Measurements from ENCODE around the gene PIK3R6. TPM values are rescaled to one million over a fixed set of nuclear protein-coding genes. Genes with fewer than 3 reads are reported as not detected.

The PIK3R6 gene
- total and polyA plus RNA-seq, 2 donors, result 0.79 to 0.95 TPM

- no peak for DNase-seq (ENCODE audit: extremely low spot score)
- no peaks in the 10 kb centered on the region for H3K4me1 ChIP-seq (ENCODE audit: insufficient read depth)
- WGBS, result 84% methylated on average over 9 of the region's 9 CpGs
- no peak overlapping the region for H3K4me3 ChIP-seq (ENCODE audit: low read depth, low read length)
- no peaks in the 10 kb centered on the region for H3K36me3 ChIP-seq (ENCODE audit: insufficient read depth)
- no peak overlapping the region for H3K27ac ChIP-seq (ENCODE audit: low read depth)
Observed at GRCh38 chr17:8844229-8845218, 22.9 kb downstream of the PIK3R6 start.

GRCh38 chr17:8843344-8843743 lies 24.1 kb downstream of the PIK3R6 start:
- no peak for DNase-seq (ENCODE audit: extremely low spot score)
- no peak overlapping the region for H3K27ac ChIP-seq (ENCODE audit: low read depth)
- no peaks in the 10 kb centered on the region for H3K36me3 ChIP-seq (ENCODE audit: insufficient read depth)
- no peaks in the 10 kb centered on the region for H3K4me1 ChIP-seq (ENCODE audit: insufficient read depth)
- 27% methylated on average over 2 of the region's 2 CpGs for WGBS
- no peak overlapping the region for H3K4me3 ChIP-seq (ENCODE audit: low read depth, low read length)

DNA sequence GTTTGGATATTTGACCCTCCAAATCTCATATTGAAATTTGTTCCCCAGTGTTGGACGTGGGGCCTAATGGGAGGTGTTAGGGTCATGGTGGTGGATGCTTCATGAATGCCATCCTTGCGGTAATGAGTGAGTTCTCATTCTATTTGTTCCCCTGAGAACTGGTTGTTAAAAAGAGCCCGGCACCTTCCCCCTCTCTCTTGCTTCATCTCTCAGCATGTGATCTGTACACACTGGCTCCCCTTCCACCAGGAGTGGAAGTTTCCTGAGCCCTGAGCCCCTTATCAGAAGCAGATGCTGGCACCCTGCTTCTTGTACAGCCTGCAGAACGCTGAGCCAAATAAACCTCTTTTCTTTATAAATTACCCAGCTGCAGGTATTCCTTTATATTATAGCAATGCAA lies 25.6 kb downstream of the PIK3R6 start:
- DNase-seq (ENCODE audit: extremely low spot score), result no peak
- WGBS, result 73% methylated on average over 4 of the region's 4 CpGs
- Histone ChIP-seq H3K27ac (ENCODE audit: low read depth) (no peak overlapping the region), H3K4me1 (ENCODE audit: insufficient read depth) (no peaks in the 10 kb centered on the region), H3K4me3 (ENCODE audit: low read depth, low read length) (no peak overlapping the region), H3K36me3 (ENCODE audit: insufficient read depth) (no peaks in the 10 kb centered on the region)

DNA sequence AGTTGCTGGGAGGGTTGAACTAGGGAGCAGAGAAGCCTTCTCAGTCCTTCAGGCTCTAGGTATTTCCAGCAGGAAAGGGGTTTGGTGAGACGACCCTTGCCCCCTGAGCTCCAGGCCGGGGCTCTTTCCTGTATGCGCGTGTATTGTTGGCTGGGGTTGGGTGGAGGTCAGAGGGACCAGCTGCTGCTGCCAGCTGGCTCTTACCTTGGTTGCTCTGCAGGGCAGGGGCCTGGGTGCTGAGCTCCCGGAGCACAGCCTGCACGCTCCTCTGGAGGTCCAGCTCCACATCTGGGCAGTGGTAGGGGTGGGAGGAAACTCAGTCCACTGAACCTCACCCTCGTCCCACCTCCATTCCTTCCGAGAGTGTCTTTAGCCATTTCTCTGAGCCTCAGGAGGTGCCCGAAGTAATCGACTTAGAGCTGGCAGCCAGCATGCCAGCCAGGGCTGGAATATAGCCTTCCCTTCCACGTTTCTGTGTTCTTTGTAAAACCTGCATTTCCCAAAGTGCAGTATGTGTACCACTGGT lies 28.0 kb downstream of the PIK3R6 start:
- no peaks in the 10 kb centered on the region for H3K36me3 ChIP-seq (ENCODE audit: insufficient read depth)
- H3K4me1 ChIP-seq (ENCODE audit: insufficient read depth), result no peaks in the 10 kb centered on the region
- no peak overlapping the region for H3K27ac ChIP-seq (ENCODE audit: low read depth)
- no peak overlapping the region for H3K4me3 ChIP-seq (ENCODE audit: low read depth, low read length)
- 60% methylated on average over 11 of the region's 11 CpGs for WGBS
- DNase-seq (ENCODE audit: extremely low spot score), result no peak

GRCh38 chr17:8838551-8839095 lies 28.9 kb downstream of the PIK3R6 start:
- H3K4me1 ChIP-seq (ENCODE audit: insufficient read depth), result no peaks in the 10 kb centered on the region
- H3K36me3 ChIP-seq (ENCODE audit: insufficient read depth), result no peaks in the 10 kb centered on the region
- no peak overlapping the region for H3K4me3 ChIP-seq (ENCODE audit: low read depth, low read length)
- WGBS, result 92% methylated on average over 12 of the region's 12 CpGs
- H3K27ac ChIP-seq (ENCODE audit: low read depth), result no peak overlapping the region
- DNase-seq (ENCODE audit: extremely low spot score), result no peak

DNA sequence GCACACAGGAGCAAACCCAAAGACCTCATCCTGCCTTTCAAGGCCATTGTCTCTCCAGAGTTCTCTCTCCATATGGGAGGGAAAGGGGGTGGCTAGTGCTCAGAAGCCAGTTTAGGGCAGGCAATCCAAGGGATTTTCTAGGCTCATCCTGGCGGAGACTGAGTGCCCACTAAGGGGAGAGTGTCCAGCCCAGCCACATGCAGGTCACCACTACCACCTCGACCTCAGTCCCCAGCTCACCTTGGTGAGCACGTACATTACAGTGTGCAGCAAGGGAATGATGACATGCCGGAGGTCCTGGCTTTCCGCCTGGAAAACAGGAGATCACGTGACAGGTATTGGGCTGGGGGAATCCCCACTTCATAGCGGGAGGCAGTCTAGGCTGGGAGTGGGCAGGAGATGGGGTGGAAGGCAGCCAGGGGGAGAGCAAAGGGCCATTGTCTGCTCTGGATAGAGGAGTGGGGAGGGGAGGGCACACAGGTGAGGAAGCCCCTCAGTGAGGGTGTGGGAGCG lies 29.9 kb downstream of the PIK3R6 start:
- DNase-seq (ENCODE audit: extremely low spot score), result no peak
- no peak overlapping the region for H3K4me3 ChIP-seq (ENCODE audit: low read depth, low read length)
- no peaks in the 10 kb centered on the region for H3K36me3 ChIP-seq (ENCODE audit: insufficient read depth)
- no peak overlapping the region for H3K27ac ChIP-seq (ENCODE audit: low read depth)
- WGBS, result 45% methylated on average over 8 of the region's 8 CpGs
- H3K4me1 ChIP-seq (ENCODE audit: insufficient read depth), result no peaks in the 10 kb centered on the region

GRCh38 chr17:8836821-8837562 lies 30.5 kb downstream of the PIK3R6 start:
- Histone ChIP-seq H3K27ac (ENCODE audit: low read depth) (no peak overlapping the region), H3K4me3 (ENCODE audit: low read depth, low read length) (no peak overlapping the region), H3K4me1 (ENCODE audit: insufficient read depth) (no peaks in the 10 kb centered on the region), H3K36me3 (ENCODE audit: insufficient read depth) (no peaks in the 10 kb centered on the region)
- WGBS, result 69% methylated on average over 15 of the region's 15 CpGs
- no peak for DNase-seq (ENCODE audit: extremely low spot score)

- no peak for DNase-seq (ENCODE audit: extremely low spot score)
- no peak overlapping the region for H3K4me3 ChIP-seq (ENCODE audit: low read depth, low read length)
- no peaks in the 10 kb centered on the region for H3K4me1 ChIP-seq (ENCODE audit: insufficient read depth)
- WGBS, result 91% methylated on average over 6 of the region's 6 CpGs
- H3K27ac ChIP-seq (ENCODE audit: low read depth), result no peak overlapping the region
- H3K36me3 ChIP-seq (ENCODE audit: insufficient read depth), result no peaks in the 10 kb centered on the region
Observed at GRCh38 chr17:8835631-8836364, 31.7 kb downstream of the PIK3R6 start.

DNA sequence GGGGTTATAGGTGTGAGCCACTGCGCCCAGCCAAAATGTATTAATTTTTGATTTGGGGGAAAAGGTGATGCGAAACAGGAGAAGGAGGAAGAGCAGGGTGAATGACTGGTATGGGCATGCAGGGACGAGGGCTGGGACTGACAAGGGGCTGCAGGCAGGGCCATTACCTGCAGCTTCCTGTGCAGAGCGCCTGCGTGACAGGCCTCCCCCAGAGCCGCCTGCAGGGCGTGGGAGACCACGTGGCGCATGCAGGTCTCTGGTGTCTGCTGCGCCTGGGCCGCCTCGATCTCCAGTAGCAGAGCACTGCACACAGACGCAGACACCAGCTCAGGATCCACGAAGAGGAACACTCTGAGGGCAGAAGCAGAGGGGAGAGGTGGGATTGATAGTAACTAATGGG lies 32.4 kb downstream of the PIK3R6 start:
- no peak for DNase-seq (ENCODE audit: extremely low spot score)
- Histone ChIP-seq H3K27ac (ENCODE audit: low read depth) (no peak overlapping the region), H3K4me1 (ENCODE audit: insufficient read depth) (no peaks in the 10 kb centered on the region), H3K4me3 (ENCODE audit: low read depth, low read length) (no peak overlapping the region), H3K36me3 (ENCODE audit: insufficient read depth) (no peaks in the 10 kb centered on the region)
- WGBS, result 85% methylated on average over 14 of the region's 14 CpGs

- DNase-seq (ENCODE audit: extremely low spot score), result no peak
- Histone ChIP-seq H3K36me3 (ENCODE audit: insufficient read depth) (no peaks in the 10 kb centered on the region), H3K27ac (ENCODE audit: low read depth) (no peak overlapping the region), H3K4me1 (ENCODE audit: insufficient read depth) (no peaks in the 10 kb centered on the region), H3K4me3 (ENCODE audit: low read depth, low read length) (no peak overlapping the region)
- 34% methylated on average over 33 of the region's 33 CpGs for WGBS
Observed at GRCh38 chr17:8832711-8833352, 34.6 kb downstream of the PIK3R6 start.

- Histone ChIP-seq H3K27ac (ENCODE audit: low read depth) (no peak overlapping the region), H3K4me1 (ENCODE audit: insufficient read depth) (no peaks in the 10 kb centered on the region), H3K4me3 (ENCODE audit: low read depth, low read length) (no peak overlapping the region), H3K36me3 (ENCODE audit: insufficient read depth) (no peaks in the 10 kb centered on the region)
- no peak for DNase-seq (ENCODE audit: extremely low spot score)
- WGBS, result 86% methylated on average over 7 of the region's 7 CpGs
Observed at GRCh38 chr17:8831234-8831849, 36.1 kb downstream of the PIK3R6 start.

DNA sequence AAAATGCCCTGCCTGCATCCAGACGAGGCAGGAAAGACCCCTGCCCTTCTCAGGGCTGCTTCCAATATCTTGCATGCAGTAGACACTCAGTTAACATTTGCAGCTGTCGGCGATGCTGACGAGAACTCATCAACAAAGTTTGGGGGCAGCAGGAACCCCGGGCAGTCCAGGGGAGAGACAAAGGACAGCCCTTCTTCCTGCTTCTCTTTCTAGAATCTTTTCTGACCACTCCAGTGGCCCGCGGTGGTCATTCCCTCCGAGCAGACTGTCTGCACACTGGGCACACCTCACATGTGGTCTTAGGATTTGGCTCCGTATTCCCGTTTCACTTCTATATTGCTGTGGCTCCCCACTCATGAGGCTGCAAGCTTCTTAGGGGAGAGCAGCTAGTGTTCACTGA lies 37.3 kb downstream of the PIK3R6 start:
- H3K4me3 ChIP-seq (ENCODE audit: low read depth, low read length), result no peak overlapping the region
- H3K4me1 ChIP-seq (ENCODE audit: insufficient read depth), result no peaks in the 10 kb centered on the region
- WGBS, result 79% methylated on average over 10 of the region's 10 CpGs
- no peaks in the 10 kb centered on the region for H3K36me3 ChIP-seq (ENCODE audit: insufficient read depth)
- DNase-seq (ENCODE audit: extremely low spot score), result no peak
- no peak overlapping the region for H3K27ac ChIP-seq (ENCODE audit: low read depth)
